MCF 10A (cell line): ENCODE data around the gene ABCC9. TPM values are rescaled to one million over a fixed set of nuclear protein-coding genes. Genes with fewer than 3 reads are reported as not detected.

ENCODE experiments used
- BruUV-seq: library from RNA; stranded (reverse); fragments of 400-500 nt; replicated peaks from 2 replicates; lab custom pipeline; 2021; lab: Mats Ljungman, UMichigan
- CTCF ChIA-PET: fragments of 300-600 bp; sonication (Branson Sonifier 250); formaldehyde crosslinking; extraction: SDS; loops from one replicate; lab custom pipeline; 2021; ENCODE audit warnings: antibody characterized with exemption, inconsistent platforms; lab: Yijun Ruan, JAX
- POLR2A ChIA-PET: fragments of 300-600, 350-650 bp; sonication (Branson Sonifier 250); formaldehyde crosslinking; extraction: SDS; loops from one replicate; lab custom pipeline; 2020; ENCODE audit warnings: antibody characterized with exemption, inconsistent platforms; lab: Yijun Ruan, JAX
- DNase-seq: peaks from one replicate; pipeline ENCODE4 v3.0.0-alpha.2; 2018; ENCODE audit not compliant: unreplicated experiment
- H3K27ac Mint-ChIP-seq: one replicate; pipeline ENCODE4 v1.8.0; 2022; ENCODE audit warnings: mild to moderate bottlenecking, low read depth, mixed read lengths; ENCODE audit not compliant: unreplicated experiment
- H3K27me3 Mint-ChIP-seq: one replicate; pipeline ENCODE4 v1.8.0; 2022; ENCODE audit warnings: mixed read lengths; ENCODE audit not compliant: insufficient read depth, unreplicated experiment
- H3K36me3 Mint-ChIP-seq: one replicate; pipeline ENCODE4 v1.8.0; 2022; ENCODE audit warnings: mild to moderate bottlenecking, moderate library complexity, mixed read lengths; ENCODE audit not compliant: insufficient read depth, unreplicated experiment
- H3K4me1 Mint-ChIP-seq: one replicate; pipeline ENCODE4 v1.8.0; 2022; ENCODE audit warnings: mixed read lengths; ENCODE audit not compliant: insufficient read depth, unreplicated experiment
- H3K4me3 Mint-ChIP-seq: one replicate; pipeline ENCODE4 v1.8.0; 2022; ENCODE audit warnings: mild to moderate bottlenecking, moderate library complexity, mixed read lengths; ENCODE audit not compliant: unreplicated experiment
- H3K9me3 Mint-ChIP-seq: one replicate; pipeline ENCODE4 v1.8.0; 2022; ENCODE audit warnings: mixed read lengths; ENCODE audit not compliant: unreplicated experiment
- intact Hi-C: fragments of 100-400 bp; cut with micrococcal nuclease; formaldehyde crosslinking; loops from 2 replicates; pipeline ENCODE4 v1.14.1; 2022
- total RNA-seq: library from RNA; stranded (reverse); gene quantifications from 2 replicates; pipeline ENCODE4 v1.2.3, GENCODE V29; 2022
- TF ChIP-seq, protein P1 (sequence below): fragments of 200-600 bp; IDR thresholded peaks from one replicate; pipeline ENCODE4 v1.8.0; 2022; ENCODE audit warnings: antibody characterized with exemption, mild to moderate bottlenecking; ENCODE audit not compliant: unreplicated experiment

ABCC9 gene
- total RNA-seq, 1 experiment from 2014 or later = 0.12 TPM

- intact Hi-C loops = loop anchor here (10.0 kb wide), 1 partner anchor 49 kb away; no protein-coding TSS in a partner anchor
- CTCF ChIA-PET = no interaction called here
- POLR2A ChIA-PET = interaction anchor here (0.6 kb wide), 1 partner anchor 18 kb away, joined by 3 read pairs; no protein-coding TSS in a partner anchor
- BruUV-seq = no TSS peak
- no peaks in the 10 kb centered on the region for H3K9me3 Mint-ChIP-seq
- no peaks in the 10 kb centered on the region for H3K27me3 Mint-ChIP-seq
- no peak overlapping the region for H3K27ac Mint-ChIP-seq
- H3K4me1 Mint-ChIP-seq = peaks cover 16% of the 10 kb centered on the region
- no peaks in the 10 kb centered on the region for H3K36me3 Mint-ChIP-seq
- TF ChIP-seq, protein P1, sequence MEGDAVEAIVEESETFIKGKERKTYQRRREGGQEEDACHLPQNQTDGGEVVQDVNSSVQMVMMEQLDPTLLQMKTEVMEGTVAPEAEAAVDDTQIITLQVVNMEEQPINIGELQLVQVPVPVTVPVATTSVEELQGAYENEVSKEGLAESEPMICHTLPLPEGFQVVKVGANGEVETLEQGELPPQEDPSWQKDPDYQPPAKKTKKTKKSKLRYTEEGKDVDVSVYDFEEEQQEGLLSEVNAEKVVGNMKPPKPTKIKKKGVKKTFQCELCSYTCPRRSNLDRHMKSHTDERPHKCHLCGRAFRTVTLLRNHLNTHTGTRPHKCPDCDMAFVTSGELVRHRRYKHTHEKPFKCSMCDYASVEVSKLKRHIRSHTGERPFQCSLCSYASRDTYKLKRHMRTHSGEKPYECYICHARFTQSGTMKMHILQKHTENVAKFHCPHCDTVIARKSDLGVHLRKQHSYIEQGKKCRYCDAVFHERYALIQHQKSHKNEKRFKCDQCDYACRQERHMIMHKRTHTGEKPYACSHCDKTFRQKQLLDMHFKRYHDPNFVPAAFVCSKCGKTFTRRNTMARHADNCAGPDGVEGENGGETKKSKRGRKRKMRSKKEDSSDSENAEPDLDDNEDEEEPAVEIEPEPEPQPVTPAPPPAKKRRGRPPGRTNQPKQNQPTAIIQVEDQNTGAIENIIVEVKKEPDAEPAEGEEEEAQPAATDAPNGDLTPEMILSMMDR = no peak
- no peak for DNase-seq
- H3K4me3 Mint-ChIP-seq = no peak overlapping the region
These were observed 125.7 kb downstream of the ABCC9 start for GRCh38 chr12:21815306-21816062.

GRCh38 chr12:21814814-21815213 lies 126.4 kb downstream of the ABCC9 start:
- H3K9me3 Mint-ChIP-seq = no peaks in the 10 kb centered on the region
- ChIA-PET POLR2A (no interaction called here), CTCF (interaction anchor here (0.6 to 1.4 kb wide), 2 partner anchors 175 to 1984 kb away, joined by 4 read pairs; no protein-coding TSS in a partner anchor)
- H3K36me3 Mint-ChIP-seq = no peaks in the 10 kb centered on the region
- no peak for DNase-seq
- H3K4me1 Mint-ChIP-seq = peaks cover 14% of the 10 kb centered on the region
- BruUV-seq = no TSS peak
- no peak overlapping the region for H3K27ac Mint-ChIP-seq
- no peaks in the 10 kb centered on the region for H3K27me3 Mint-ChIP-seq
- TF ChIP-seq, protein P1 = no peak
- intact Hi-C loops = loop anchor here (10.0 kb wide), 1 partner anchor 50 kb away; no protein-coding TSS in a partner anchor
- no peak overlapping the region for H3K4me3 Mint-ChIP-seq

GRCh38 chr12:21814327-21814726 lies 126.9 kb downstream of the ABCC9 start:
- ChIA-PET CTCF (interaction anchor here (0.6 to 1.4 kb wide), 2 partner anchors 176 to 1984 kb away, joined by 4 read pairs; no protein-coding TSS in a partner anchor), POLR2A (no interaction called here)
- Mint-ChIP-seq H3K9me3 (no peaks in the 10 kb centered on the region), H3K4me1 (peaks cover 9% of the 10 kb centered on the region), H3K27me3 (no peaks in the 10 kb centered on the region), H3K4me3 (no peak overlapping the region), H3K36me3 (no peaks in the 10 kb centered on the region), H3K27ac (no peak overlapping the region)
- TF ChIP-seq, protein P1 = no peak
- intact Hi-C loops = loop anchor here (10.0 kb wide), 1 partner anchor 50 kb away; no protein-coding TSS in a partner anchor
- no TSS peak for BruUV-seq
- no peak for DNase-seq

- no peaks in the 10 kb centered on the region for H3K9me3 Mint-ChIP-seq
- no peak for DNase-seq
- H3K27me3 Mint-ChIP-seq = no peaks in the 10 kb centered on the region
- BruUV-seq = no TSS peak
- H3K27ac Mint-ChIP-seq = no peak overlapping the region
- intact Hi-C loops = loop anchor here (10.0 kb wide), 1 partner anchor 51 kb away; no protein-coding TSS in a partner anchor
- ChIA-PET POLR2A (no interaction called here), CTCF (interaction anchor here (1.4 kb wide), 1 partner anchor 176 kb away, joined by 4 read pairs; no protein-coding TSS in a partner anchor)
- H3K36me3 Mint-ChIP-seq = no peaks in the 10 kb centered on the region
- no peak overlapping the region for H3K4me3 Mint-ChIP-seq
- TF ChIP-seq, protein P1 = no peak
- peaks cover 3% of the 10 kb centered on the region for H3K4me1 Mint-ChIP-seq
These were observed 127.5 kb downstream of the ABCC9 start for GRCh38 chr12:21813751-21814150.
